C4-2B (cell line): ENCODE results near the gene TFAP2E.

ENCODE experiments used
- ZFX ChIP-seq: fragments of 450-650 bp; IDR thresholded peaks from 2 replicates; pipeline ENCODE4 v1.6.1; 2017
- TF ChIP-seq, protein P1 (sequence below): fragments of 450-650 bp; conservative IDR thresholded peaks from 2 replicates; pipeline ENCODE4 v1.5.1; 2017; ENCODE audit warnings: mild to moderate bottlenecking

GRCh38 chr1:35559317-35559944, 13.7 kb upstream of the TFAP2E start:
- TF ChIP-seq, protein P1, sequence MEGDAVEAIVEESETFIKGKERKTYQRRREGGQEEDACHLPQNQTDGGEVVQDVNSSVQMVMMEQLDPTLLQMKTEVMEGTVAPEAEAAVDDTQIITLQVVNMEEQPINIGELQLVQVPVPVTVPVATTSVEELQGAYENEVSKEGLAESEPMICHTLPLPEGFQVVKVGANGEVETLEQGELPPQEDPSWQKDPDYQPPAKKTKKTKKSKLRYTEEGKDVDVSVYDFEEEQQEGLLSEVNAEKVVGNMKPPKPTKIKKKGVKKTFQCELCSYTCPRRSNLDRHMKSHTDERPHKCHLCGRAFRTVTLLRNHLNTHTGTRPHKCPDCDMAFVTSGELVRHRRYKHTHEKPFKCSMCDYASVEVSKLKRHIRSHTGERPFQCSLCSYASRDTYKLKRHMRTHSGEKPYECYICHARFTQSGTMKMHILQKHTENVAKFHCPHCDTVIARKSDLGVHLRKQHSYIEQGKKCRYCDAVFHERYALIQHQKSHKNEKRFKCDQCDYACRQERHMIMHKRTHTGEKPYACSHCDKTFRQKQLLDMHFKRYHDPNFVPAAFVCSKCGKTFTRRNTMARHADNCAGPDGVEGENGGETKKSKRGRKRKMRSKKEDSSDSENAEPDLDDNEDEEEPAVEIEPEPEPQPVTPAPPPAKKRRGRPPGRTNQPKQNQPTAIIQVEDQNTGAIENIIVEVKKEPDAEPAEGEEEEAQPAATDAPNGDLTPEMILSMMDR: no peak
- TF ChIP-seq ZFX: no peak
